Vagina (tissue), 2 donors: ENCODE data around the gene FHL2. TPM values are rescaled to one million over a fixed set of nuclear protein-coding genes. Genes with fewer than 3 reads are reported as not detected.
A peak's percentile ranks its signal among the peaks of the same experiment; 100 is the strongest.

ENCODE experiments used
- DNase-seq, 2 donors: peaks; one replicate each; pipeline ENCODE4 v3.0.0-alpha.2; 2017; ENCODE audit errors: extremely low spot score in 2 of 2
- H3K27ac ChIP-seq: fragments of 200-600 bp; sonication (generic); one replicate; pipeline ENCODE4 v1.5.1; 2019
- H3K27me3 ChIP-seq: fragments of 200-600 bp; sonication (generic); one replicate; pipeline ENCODE4 v1.5.1; 2019
- H3K36me3 ChIP-seq, 2 donors: fragments of 200-600 bp; sonication (generic); one replicate each; pipeline ENCODE4 v1.5.1; 2017 to 2019
- H3K4me1 ChIP-seq: fragments of 200-600 bp; sonication (generic); one replicate; pipeline ENCODE4 v1.5.1; 2019
- H3K4me3 ChIP-seq, 2 donors: fragments of 200-600 bp; sonication (generic); 1 replicate in 1 of 2; 2 replicates in 1 of 2; pipeline ENCODE4 v1.5.1; 2016 to 2019
- H3K9me3 ChIP-seq: fragments of 200-600 bp; sonication (generic); one replicate; pipeline ENCODE4 v1.5.1; 2019
- POLR2A ChIP-seq, 2 donors: fragments of 450-650 bp; IDR thresholded peaks; one replicate each; pipeline ENCODE4 v1.6.1; 2017; ENCODE audit warnings: antibody characterized with exemption in 2 of 2, mild to moderate bottlenecking in 2 of 2, moderate library complexity in 2 of 2
- POLR2AphosphoS5 ChIP-seq, 2 donors: sonication (generic); formaldehyde crosslinking; IDR thresholded peaks; one replicate each; pipeline ENCODE4 v1.9.0; 2017; ENCODE audit warnings: antibody characterized with exemption in 2 of 2, mild to moderate bottlenecking in 2 of 2, low read depth in 1 of 2; ENCODE audit not compliant: insufficient read depth in 1 of 2
- intact Hi-C: fragments of 100-400 bp; cut with DNase I; formaldehyde crosslinking; loops from one replicate; pipeline ENCODE4 v1.15.1; 2023
- total RNA-seq: library from RNA; depleted of rRNA; stranded (reverse); fragments of >200 nt; gene quantifications from one replicate; pipeline ENCODE4 v1.2.3, GENCODE V29; 2016
- TF ChIP-seq, protein P1 (sequence below), 3 experiments: fragments of 450-650 bp in 2 of 3; fragments of 200-600 bp in 1 of 3; sonication (generic) in 1 of 3; IDR thresholded peaks; one replicate each; pipeline ENCODE4 v1.5.1; 2017 to 2019; ENCODE audit warnings: antibody characterized with exemption in 3 of 3, mild to moderate bottlenecking in 2 of 3, moderate library complexity in 2 of 3

The FHL2 gene
- total RNA-seq, 1 donor from 2014 or later, result 62.1 TPM

- Histone ChIP-seq H3K36me3 (peaks cover 4 to 14% of the 10 kb centered on the region in 2 donors), H3K9me3 (no peaks in the 10 kb centered on the region), H3K4me1 (peaks cover 31% of the 10 kb centered on the region), H3K27ac (no peak overlapping the region), H3K27me3 (no peaks in the 10 kb centered on the region), H3K4me3 (no peak overlapping the region)
- intact Hi-C loops, result no loop called here
- no peak for DNase-seq
- TF ChIP-seq POLR2AphosphoS5 (IDR thresholded peaks at IDR 0.05; ENCODE audit: insufficient read depth in 1 of 2, low read depth in 1 of 2), result no peak
- TF ChIP-seq POLR2A (IDR thresholded peaks at IDR 0.05), result no peak
- TF ChIP-seq, protein P1, sequence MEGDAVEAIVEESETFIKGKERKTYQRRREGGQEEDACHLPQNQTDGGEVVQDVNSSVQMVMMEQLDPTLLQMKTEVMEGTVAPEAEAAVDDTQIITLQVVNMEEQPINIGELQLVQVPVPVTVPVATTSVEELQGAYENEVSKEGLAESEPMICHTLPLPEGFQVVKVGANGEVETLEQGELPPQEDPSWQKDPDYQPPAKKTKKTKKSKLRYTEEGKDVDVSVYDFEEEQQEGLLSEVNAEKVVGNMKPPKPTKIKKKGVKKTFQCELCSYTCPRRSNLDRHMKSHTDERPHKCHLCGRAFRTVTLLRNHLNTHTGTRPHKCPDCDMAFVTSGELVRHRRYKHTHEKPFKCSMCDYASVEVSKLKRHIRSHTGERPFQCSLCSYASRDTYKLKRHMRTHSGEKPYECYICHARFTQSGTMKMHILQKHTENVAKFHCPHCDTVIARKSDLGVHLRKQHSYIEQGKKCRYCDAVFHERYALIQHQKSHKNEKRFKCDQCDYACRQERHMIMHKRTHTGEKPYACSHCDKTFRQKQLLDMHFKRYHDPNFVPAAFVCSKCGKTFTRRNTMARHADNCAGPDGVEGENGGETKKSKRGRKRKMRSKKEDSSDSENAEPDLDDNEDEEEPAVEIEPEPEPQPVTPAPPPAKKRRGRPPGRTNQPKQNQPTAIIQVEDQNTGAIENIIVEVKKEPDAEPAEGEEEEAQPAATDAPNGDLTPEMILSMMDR (IDR thresholded peaks at IDR 0.05), result no peak
These were observed 14.6 kb downstream of the FHL2 start for GRCh38 chr2:105384216-105384615.

GRCh38 chr2:105383432-105384166, 15.3 kb downstream of the FHL2 start:
- no peaks in the 10 kb centered on the region for H3K27me3 ChIP-seq
- TF ChIP-seq, protein P1 (IDR thresholded peaks at IDR 0.05), result no peak
- TF ChIP-seq POLR2AphosphoS5 (IDR thresholded peaks at IDR 0.05; ENCODE audit: insufficient read depth in 1 of 2, low read depth in 1 of 2) (no peak), POLR2A (IDR thresholded peaks at IDR 0.05) (no peak)
- H3K9me3 ChIP-seq, result no peaks in the 10 kb centered on the region
- no peak overlapping the region for H3K4me3 ChIP-seq
- H3K4me1 ChIP-seq, result peaks cover 30% of the 10 kb centered on the region
- intact Hi-C loops, result no loop called here
- no peak for DNase-seq
- peak overlapping the region; percentile 22 for H3K27ac ChIP-seq
- peaks cover 4 to 14% of the 10 kb centered on the region in 2 donors for H3K36me3 ChIP-seq

GRCh38 chr2:105382177-105382576, 16.7 kb downstream of the FHL2 start:
- Histone ChIP-seq H3K36me3 (peaks cover 4 to 14% of the 10 kb centered on the region in 2 donors), H3K9me3 (no peaks in the 10 kb centered on the region), H3K27ac (peak overlapping the region; percentile 68), H3K27me3 (no peaks in the 10 kb centered on the region), H3K4me3 (no peak overlapping the region), H3K4me1 (peaks cover 30% of the 10 kb centered on the region)
- intact Hi-C loops, result no loop called here
- TF ChIP-seq, protein P1 (IDR thresholded peaks at IDR 0.05), result no peak
- no peak for TF ChIP-seq POLR2A (IDR thresholded peaks at IDR 0.05)
- no peak for TF ChIP-seq POLR2AphosphoS5 (IDR thresholded peaks at IDR 0.05; ENCODE audit: insufficient read depth in 1 of 2, low read depth in 1 of 2)
- DNase-seq, result no peak

DNA sequence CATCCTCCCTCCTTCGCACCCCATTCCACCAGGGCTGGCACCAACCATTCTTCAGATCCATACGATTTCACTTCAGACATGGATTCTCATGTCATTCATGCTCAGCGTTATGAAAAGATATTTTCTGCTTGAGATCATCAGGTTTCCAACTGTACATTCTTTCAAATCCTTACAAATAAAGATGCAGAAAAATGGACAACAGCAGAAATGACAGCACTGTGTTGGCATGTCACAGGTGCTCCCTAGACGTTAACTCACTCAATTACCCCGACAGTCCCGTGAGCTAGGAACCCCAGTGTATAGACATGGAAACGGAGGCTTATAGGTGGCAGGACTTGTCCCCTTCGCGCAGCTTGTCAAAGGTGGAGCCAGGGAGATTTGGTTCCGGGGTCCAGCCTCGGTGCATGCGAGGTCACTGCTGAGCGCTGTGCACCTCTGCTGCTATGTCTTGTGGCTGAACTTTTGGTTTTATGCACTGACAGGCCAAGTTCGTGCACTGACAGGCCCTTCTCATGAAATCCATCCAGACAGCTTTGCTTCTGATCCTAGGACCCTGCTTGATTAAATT, 17.7 kb downstream of the FHL2 start:
- no peak for DNase-seq
- Histone ChIP-seq H3K9me3 (no peaks in the 10 kb centered on the region), H3K27me3 (no peaks in the 10 kb centered on the region), H3K36me3 (peaks cover 4 to 12% of the 10 kb centered on the region in 2 donors), H3K27ac (peak overlapping the region; percentile 68), H3K4me3 (no peak overlapping the region), H3K4me1 (peaks cover 30% of the 10 kb centered on the region)
- intact Hi-C loops, result no loop called here
- TF ChIP-seq, protein P1 (IDR thresholded peaks at IDR 0.05), result no peak
- TF ChIP-seq POLR2A (IDR thresholded peaks at IDR 0.05) (no peak), POLR2AphosphoS5 (IDR thresholded peaks at IDR 0.05; ENCODE audit: insufficient read depth in 1 of 2, low read depth in 1 of 2) (no peak)
